Posterior cingulate gyrus (tissue), 11 donors: ENCODE measurements around the gene SLC11A2.

ENCODE experiments used
- DNase-seq, 10 donors: peaks; one replicate each; pipeline versions ENCODE4 v3.0.0 to v3.0.0-alpha.2; 2020 to 2021; ENCODE audit warnings: mixed read lengths in 3 of 10
- intact Hi-C: fragments of 100-400 bp; cut with DNase I; formaldehyde crosslinking; loops from one replicate; pipeline ENCODE4 v1.15.1; 2023

Gene SLC11A2

DNA sequence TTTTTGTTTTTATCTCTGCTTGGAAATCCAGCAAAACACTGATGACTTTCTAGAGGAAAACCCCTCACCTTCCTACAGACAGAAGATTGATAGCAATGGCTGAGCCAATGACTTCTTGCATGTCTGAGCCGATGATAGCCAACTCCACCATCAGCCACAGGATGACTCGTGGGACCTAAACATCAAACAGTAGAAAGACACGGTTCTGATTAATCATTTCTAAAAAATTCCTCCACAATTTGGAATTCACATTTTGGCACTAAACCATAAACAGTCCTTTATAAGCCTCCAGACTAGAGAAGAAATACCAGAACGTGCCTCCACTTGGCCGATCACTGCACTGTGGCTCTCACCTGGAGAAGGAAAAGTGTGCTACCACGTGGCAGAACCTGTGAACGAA, 25.9 kb downstream of the SLC11A2 start:
- intact Hi-C loops: no loop called here

DNA sequence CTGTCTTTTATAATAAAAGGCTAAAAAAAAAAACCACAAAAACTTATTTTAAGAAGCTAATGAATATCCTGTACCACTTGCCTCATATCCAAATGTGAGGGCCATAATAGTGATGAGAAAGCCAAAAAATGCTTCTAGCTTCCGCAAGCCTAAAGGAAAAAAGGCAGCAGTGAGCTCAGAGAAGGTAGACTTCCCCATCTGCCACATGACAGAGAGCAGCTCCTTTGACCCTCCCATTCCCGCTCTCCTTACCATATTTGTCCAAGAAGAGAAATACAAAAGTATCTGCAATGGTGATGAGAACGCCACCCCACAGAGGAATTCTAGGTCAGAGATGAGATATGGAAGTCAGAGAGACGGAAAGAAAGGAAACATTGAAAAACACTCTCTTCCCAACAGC, 27.1 kb downstream of the SLC11A2 start:
- intact Hi-C loops: no loop called here

More for the DNA sequence above, 25.9 kb downstream of the SLC11A2 start:
- DNase-seq: no peak

DNA sequence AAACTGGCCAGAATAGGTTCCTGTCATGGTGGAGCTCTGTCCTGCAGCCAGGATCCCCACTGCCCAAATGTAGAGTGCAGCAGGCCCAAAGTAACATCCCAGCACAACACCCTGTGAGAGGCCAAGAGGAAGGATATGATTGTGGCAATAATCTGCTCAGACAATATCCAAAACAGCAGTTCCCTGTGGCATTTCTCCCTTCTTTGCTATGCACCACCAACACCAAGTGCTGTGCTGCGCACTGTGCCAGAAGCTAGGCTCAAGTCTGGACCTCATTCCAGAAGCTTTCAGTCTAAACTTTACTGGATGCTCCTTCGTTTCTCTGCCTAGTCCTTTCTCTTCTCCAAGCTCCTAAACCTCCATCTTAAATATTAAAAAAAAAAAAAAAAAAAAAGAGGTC, 33.4 kb downstream of the SLC11A2 start:
- intact Hi-C loops: no loop called here
- peak in 2 of 10 donors; percentile 34 to 56 for DNase-seq

More for the DNA sequence above, 27.1 kb downstream of the SLC11A2 start:
- DNase-seq: no peak

DNA sequence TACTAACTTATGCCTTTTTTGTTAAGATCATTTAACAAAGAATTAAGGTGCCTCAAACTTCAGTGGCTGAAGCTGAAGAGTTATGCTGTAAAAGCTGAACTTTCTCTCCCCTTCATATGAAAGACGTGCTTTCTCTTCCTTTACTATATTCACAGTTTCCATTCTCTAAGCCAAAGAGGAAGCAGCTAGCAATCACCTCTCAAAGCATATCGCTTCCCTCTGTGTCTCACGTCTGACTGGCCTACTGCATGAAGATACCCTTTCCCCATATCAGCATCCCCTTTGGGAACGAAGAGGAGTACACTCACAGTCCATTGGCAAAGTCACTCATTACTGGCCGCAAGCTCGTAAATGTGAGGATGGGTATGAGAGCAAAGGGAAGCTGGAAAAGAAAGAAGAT, 34.9 kb downstream of the SLC11A2 start:
- DNase-seq: no peak
- intact Hi-C loops: no loop called here

DNA sequence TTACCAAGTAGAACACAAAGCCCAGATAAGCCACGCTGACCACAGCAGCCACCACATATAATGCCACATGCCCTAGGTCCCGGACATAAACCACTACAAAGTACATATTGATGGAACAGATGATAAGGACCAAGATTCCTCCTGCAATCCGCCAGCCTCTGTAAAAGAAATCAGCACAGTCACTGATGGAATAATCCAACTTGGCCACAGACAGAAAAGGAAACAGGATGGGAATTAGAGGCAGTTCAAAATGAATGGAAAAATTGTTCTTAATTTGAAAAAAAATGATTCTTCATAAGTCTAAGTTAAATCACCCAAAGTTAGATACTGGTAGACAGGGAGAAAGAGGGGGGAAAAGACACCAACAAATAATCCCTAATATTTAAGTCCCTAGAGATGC, 35.4 kb downstream of the SLC11A2 start:
- intact Hi-C loops: no loop called here
- no peak for DNase-seq

DNA sequence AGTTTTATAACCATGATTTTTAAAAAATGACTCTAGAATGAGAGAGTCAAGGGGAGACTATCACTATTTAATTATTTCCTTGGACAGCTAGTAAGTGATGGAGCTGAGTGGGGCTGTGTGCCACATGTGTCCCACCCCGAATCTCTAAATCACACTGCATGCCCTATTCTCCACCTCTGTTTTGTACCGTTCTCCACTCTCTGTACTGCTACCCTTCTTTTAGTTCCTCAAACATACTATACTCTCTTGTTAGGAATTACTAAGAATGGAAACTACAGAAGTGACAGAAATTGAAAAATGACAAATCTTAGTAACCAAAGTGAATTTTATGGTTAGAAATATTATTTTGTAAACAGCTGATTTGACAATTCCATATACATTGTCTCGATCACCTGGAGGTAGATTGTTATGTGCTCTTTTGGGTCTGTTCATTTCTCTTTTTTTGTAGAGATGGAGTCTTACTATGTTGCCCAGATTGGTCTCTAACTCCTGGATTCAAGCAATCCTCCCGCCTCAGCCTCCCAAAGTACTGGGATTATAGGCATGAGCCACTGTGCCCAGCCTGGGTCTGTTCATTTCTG, 35.9 kb downstream of the SLC11A2 start:
- DNase-seq: peak in 1 of 10 donors; percentile 20
- intact Hi-C loops: no loop called here

DNA sequence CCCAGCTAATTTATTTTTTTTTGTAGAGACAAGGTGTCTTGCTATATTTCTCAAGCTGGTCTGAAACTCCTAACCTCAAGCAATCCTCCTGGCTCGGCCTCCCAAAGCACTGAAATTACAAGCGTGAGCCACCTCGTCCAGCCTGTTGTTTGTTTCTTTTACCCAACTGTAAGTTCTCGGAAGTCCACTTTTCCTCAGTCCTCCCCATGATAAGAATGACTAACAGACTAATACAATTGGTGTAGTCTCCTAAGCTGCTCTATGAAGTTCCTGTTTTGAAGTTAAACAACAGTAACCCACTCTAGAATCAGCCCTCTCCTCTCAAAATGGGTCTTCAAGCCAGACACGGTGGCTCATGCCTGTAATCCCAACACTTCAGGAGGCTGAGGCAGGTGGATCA, 37.3 kb downstream of the SLC11A2 start:
- intact Hi-C loops: loop anchor here (5.0 kb wide), 2 partner anchors 62 to 487 kb away; partner anchors contain the start of gene DIP2B
- no peak for DNase-seq

DNA sequence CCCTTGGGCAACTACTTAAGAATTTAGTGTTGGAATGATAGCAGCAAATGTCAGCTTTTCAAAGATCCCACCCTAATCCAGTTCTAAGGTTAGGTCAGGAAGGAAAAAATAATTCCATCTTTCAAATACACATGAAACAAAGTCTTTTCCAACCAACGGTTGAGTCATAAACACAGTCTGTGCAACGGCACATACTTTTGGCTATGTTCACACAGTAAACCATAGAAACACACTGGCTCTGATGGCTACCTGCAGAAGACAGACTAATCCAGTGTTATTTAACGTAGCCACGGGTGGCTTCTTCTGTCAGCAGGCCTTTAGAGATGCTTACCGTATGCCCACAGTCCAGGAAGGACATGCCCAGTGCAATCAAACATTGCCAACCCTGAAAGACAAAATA, 38.1 kb downstream of the SLC11A2 start:
- DNase-seq: no peak
- intact Hi-C loops: loop anchor here (5.0 kb wide), 2 partner anchors 61 to 486 kb away; partner anchors contain the start of gene DIP2B

DNA sequence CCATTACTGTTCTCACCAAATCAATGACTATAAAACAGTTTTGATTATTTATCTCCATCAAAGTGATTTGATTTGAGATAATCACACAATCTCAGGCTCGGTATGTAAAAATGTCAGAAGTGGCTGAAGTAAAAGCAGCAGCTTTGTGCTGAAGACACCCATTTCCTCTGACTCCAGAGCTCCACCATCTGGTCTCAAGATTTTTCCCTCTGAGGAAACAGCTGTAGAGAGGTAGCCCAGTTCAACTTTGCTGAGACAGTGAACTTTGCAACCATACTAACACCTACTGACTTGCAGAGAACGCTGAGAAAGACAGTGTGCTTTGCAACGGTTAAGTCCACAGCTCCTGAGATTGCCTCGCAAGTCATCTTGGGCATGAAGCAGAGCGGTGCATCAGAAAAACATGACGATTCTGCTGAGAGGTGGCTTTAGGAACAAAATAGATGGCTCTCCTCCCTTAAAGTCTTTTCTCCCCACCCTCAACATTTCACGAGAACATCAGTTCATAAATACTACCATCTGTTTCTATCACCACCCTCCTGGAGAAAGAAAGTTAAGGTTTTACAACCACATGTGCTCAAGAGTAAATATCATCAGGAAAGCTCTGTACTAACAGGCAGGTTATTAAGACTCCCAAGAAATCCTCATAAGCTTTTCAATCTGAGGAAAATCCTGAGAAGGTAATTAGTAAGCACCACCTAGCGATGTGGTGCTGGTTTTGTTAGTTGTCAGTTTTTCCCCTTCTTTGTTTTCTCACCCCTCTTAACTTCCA, 39.0 kb downstream of the SLC11A2 start:
- intact Hi-C loops: loop anchor here (1.0 to 5.0 kb wide), 4 partner anchors 60 to 485 kb away; partner anchors contain the start of genes ATF1 and DIP2B
- DNase-seq: peak in 3 of 10 donors; percentile 39 to 52 (median 48)

DNA sequence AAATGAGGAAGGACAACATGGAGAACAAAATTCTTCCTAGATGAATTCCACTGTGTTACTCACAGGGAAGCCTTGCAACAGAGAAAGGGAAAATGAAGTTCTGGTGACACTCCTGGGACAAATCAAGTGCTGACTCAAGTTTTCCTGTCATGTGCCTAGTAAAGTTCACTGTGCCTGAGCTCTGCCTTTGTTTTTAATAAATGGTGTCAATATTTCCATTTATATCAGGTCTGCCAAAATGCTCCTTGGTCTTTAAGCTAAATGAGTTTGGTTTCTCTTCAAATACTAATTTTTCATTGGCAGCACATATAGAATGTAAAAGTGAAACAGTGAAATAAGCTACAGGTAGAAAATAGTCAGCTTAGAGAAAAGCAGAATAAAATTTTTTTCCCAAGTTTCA, 40.9 kb downstream of the SLC11A2 start:
- intact Hi-C loops: loop anchor here (5.0 kb wide), 2 partner anchors 58 to 483 kb away; partner anchors contain the start of gene DIP2B
- no peak for DNase-seq

DNA sequence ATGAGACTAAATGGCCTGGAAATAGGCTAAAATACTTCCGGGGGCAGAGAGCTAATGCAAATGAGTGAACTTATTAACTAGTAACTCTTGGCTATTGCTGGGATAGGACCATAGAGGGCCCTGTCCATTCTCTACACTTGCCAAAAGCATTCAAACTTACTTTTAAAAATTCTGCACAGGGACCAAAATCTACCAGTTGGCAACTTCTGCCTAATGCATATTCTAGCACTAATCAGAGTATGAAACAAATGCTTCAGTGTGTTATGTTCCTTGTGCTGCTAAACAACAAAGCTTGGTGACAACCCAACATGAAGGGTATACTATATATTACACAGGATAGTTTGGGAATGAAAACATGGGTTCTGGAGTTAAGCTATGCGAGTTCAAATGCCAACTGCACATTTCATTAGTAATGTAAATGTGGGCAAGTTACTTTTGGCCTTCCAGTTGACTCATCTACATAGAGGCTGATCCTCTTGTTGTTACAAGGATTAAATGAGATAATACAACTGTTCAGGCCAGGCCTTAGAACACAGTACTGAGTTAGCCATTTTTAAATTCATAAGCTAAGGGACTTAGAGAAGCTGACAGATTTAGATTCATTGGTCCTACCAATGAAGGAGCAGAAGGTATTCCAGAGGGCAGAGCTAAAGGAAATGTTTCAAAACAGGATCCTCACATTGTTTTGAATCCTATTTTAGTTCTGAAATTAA, 41.4 kb downstream of the SLC11A2 start:
- DNase-seq: no peak

DNA sequence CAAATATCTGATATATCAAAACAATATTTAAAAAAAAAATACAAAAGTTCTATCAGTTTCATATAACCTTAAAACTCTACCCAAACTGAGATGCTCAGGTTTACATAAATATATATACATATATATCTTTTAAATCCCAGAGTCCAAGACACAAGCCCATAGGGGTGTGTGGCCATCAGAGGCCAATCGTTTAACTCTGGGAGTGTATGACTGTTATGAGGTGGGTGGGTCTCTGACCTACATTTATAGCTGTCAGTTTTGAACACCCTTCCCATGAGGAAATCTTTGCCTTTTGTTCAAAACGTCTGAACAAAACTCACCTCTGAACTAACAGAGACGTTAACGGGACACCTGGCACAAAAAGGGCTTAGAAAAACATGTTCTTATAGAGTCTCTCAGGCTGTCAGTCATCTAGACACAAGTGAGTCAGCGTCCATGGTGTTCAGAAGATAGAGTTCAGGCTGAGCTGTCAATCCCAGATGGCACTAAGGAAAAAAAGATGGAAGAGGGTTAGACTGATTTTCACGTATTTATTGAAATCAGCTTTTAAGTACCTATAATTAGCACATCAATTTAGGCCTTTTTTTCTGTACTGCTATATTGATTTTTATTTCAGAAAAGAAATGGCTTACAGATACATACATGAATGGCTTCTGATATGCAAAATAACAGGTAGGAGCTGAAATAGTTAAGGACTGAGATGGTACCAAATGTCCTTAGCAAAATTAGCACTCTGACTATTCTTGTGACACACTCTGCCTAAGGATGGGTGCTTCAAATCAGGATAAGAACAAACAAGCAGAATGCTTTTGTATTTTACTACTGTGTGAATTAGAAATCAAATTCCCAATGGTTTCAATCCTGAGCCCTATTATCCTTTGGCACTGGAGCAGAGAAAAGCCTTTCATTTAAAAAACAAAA, 44.6 kb downstream of the SLC11A2 start:
- intact Hi-C loops: no loop called here
- DNase-seq: no peak

More for the DNA sequence above, 41.4 kb downstream of the SLC11A2 start:
- intact Hi-C loops: loop anchor here (5.0 kb wide), 2 partner anchors 57 to 482 kb away; partner anchors contain the start of gene DIP2B

DNA sequence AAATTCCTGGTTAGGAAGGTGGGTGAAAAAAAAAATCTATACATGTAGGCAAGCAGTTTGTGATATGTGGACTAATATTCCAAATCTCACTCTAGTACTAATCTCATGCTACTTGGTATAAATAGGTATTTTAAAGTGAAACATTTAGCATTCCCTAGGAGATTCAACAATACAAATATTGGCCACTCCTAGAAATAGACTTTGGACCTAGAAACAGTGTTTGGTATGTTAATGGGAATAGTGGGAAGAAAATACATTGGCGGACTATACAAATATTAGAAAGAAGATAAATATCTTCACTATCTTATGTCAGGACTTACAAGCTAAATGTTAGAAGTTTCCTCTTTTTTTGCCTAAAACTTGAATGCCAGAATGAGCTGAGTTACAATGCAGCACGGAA, 45.6 kb downstream of the SLC11A2 start:
- intact Hi-C loops: no loop called here
- DNase-seq: no peak

DNA sequence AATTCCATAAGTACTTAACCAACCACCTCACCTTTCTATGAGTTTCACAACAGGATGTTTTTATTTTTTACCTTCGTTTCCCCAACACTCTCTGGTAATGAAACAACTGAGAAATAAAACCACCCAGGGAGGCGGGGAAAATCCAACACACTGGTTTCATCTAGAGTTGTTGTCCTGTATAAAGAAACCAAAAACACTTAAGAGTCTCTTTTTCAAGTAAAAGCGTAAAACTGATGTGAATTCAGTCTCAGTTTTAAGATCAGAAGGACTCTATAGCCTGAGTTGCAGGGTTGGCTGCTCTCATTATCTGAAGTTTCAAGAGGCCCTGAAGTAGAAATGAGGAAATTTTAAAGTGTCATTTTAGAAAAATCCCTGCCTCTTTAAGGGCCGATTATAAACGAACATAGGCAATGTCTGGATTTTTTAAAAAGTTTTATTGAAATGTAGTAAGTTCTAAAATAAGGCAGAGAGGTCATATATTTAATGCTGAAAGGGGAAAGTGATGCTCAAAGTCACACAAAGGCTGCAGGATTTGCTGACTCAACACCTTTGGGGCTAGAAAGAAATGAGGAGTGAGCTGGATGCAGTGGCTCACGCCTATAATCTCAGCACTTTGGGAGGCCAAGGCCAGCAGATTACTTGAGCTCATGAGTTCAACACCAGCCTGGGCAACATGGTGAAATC, 46.7 kb downstream of the SLC11A2 start:
- intact Hi-C loops: no loop called here
- no peak for DNase-seq

DNA sequence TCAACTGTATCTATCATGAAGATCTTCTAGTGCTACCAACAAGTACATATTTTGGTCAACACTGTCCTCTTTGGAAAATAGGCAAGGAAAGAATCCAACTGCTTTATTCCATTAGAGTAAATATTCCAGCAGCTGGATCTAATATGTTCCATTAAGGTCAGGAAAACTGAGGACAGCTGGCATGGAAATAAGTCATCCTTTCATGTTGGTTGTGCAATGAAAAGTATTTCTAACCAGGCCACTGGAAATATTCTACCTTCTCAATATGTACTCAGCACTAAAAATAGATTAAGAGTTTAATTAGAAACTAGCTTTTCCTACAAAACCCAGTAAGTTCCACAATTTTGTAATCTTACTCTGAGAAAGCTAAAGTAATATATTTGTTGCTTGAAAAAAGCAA, 54.2 kb downstream of the SLC11A2 start:
- no peak for DNase-seq
- intact Hi-C loops: no loop called here

DNA sequence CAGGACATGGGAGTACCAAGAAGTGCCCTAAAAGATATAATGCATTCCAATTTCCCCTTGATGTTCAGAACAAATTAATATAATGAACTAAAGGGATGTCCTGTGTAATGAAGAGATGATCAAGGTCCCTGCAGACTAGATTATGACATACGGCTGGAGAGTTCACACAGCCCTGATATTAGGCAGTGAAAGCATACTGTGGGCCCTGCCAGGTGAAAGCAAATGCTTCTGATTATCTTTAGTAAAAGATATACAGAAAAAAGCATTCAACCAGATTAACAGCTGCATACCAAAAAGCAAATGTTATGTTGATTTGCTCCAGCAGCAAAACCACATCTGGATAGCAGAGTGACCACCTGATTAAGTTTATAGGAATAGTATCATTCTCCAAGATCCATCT, 61.8 kb downstream of the SLC11A2 start:
- no peak for DNase-seq
- intact Hi-C loops: no loop called here

DNA sequence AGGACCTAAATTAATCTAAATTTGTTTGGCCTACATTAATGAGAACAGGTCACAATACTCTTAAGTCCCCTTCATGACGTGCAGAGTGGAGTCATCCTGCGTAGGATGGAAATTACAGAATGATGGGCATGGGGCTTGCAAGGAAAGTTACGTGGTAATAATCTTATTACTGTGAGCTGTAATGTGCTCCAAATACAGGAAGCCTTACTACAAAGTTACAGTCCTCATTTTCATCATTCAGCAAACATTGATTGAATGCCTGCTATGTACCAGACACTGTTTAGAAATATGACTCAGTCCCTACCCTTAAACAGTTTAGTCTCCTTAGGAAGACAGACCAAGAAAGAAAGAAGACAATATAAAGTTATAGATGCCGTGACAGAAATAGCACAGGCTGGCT, 64.5 kb downstream of the SLC11A2 start:
- intact Hi-C loops: no loop called here

DNA sequence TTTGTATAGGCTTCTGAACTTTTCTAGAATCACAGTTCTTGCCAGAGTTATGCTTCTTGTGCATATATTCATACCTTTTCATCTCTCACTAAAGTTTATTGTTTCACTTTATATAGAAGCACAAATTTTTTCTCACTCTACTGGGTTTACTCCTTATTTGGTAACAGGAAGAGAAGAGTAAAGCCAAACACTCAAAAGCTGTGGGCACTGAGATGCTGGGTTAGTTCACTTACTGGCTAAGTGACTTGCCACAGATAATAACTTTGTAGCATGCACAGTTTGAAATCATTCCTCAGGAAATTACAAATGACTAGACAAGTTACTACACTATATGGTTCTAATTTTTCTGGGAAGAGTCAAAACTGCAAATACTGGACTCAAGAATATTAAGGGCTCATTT, 66.1 kb downstream of the SLC11A2 start:
- intact Hi-C loops: no loop called here
- no peak for DNase-seq

More for the DNA sequence above, 64.5 kb downstream of the SLC11A2 start:
- DNase-seq: no peak

DNA sequence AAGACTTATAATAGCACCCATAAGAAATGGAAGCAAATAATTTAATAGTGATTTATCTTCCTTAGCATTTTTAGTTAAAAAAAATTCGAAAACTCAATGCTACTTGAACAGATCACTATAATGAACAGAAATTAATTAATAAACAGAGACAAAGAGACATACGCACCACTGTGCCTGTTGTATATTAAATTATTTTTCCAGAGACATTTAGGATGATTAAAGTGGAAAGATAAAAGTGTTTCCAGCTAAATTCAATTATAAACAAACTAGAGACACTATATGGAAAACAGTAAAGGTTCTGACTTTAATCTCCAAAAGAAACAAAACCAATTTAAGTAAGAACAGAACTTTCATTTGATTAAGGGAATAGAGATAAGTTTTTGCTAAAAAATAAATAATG, 70.5 kb downstream of the SLC11A2 start:
- intact Hi-C loops: no loop called here
- DNase-seq: no peak

DNA sequence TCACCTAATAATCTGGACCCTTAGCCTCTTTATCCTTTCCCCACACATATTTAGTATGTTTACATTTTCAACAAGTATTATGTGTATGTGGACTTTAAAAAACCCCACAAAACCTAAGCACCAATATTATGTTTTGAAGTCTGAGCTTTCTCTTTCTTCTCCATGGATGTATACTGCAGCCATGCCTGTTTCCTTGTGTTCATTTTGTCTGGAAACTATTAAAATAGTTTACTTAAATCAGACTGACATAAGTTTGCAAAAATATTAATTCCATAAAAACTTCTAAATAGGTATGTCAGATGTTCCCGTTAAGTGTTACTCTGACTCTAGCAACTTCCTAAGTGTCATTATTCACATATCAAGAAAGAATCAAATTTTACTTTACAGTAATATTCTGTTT, 70.9 kb downstream of the SLC11A2 start:
- intact Hi-C loops: no loop called here
- DNase-seq: no peak
